HG03039 (cell line): ENCODE measurements around the gene SGK1.
"Not testable (repeated sequence)": the region's sequence is repeated elsewhere in the genome, so short reads cannot be mapped to it uniquely, and the experiment has no call there.

Source experiments
- ATAC-seq: cut with Tn5 transposase; IDR thresholded peaks from one replicate; pipeline ENCODE4 v1.9.1; 2021; ENCODE audit warnings: mild to moderate bottlenecking, moderate library complexity; ENCODE audit not compliant: unreplicated experiment

SGK1 gene

GRCh38 chr6:134256862-134257261 is 61.0 kb downstream of the SGK1 start:
- ATAC-seq: no peak

GRCh38 chr6:134255280-134255679 is 62.6 kb downstream of the SGK1 start:
- not testable (repeated sequence) for ATAC-seq

GRCh38 chr6:134254118-134254517 is 63.8 kb downstream of the SGK1 start:
- no peak for ATAC-seq

GRCh38 chr6:134253681-134254080 is 64.2 kb downstream of the SGK1 start:
- ATAC-seq: no peak

GRCh38 chr6:134251320-134251719 is 66.6 kb downstream of the SGK1 start:
- ATAC-seq: no peak

GRCh38 chr6:134250776-134251175 is 67.1 kb downstream of the SGK1 start:
- ATAC-seq: no peak

GRCh38 chr6:134249759-134250602 is 67.9 kb downstream of the SGK1 start:
- no peak for ATAC-seq

GRCh38 chr6:134249239-134249758 is 68.6 kb downstream of the SGK1 start:
- ATAC-seq: no peak

- no peak for ATAC-seq
These were observed 69.9 kb downstream of the SGK1 start for GRCh38 chr6:134247844-134248580.

- ATAC-seq: peak; percentile 89
These were observed 70.6 kb downstream of the SGK1 start for GRCh38 chr6:134247231-134247833.

- no peak for ATAC-seq
These were observed 72.2 kb downstream of the SGK1 start for GRCh38 chr6:134245706-134246105.

- no peak for ATAC-seq
These were observed 72.9 kb downstream of the SGK1 start for GRCh38 chr6:134245041-134245440.

GRCh38 chr6:134240665-134241431 is 77.1 kb downstream of the SGK1 start:
- no peak for ATAC-seq

GRCh38 chr6:134238960-134239795 is 78.7 kb downstream of the SGK1 start:
- no peak for ATAC-seq

- no peak for ATAC-seq
These were observed 79.9 kb downstream of the SGK1 start for GRCh38 chr6:134238006-134238405.

GRCh38 chr6:134235937-134236751 is 81.8 kb downstream of the SGK1 start:
- peak; percentile 83 for ATAC-seq

GRCh38 chr6:134235334-134235733 is 82.6 kb downstream of the SGK1 start:
- ATAC-seq: not testable (repeated sequence)

- ATAC-seq: no peak
These were observed 84.5 kb downstream of the SGK1 start for GRCh38 chr6:134233180-134233955.
